Measurements from ENCODE around the gene CD200. TPM values are rescaled to one million over a fixed set of nuclear protein-coding genes. Genes with fewer than 3 reads are reported as not detected.

Gene CD200
- total RNA-seq, 2 donors from 2014 or later: 49.2 to 58.6 TPM

GRCh38 chr3:112351036-112351435, 18.1 kb downstream of the CD200 start:
- H3K4me1 Mint-ChIP-seq: peaks cover 60% of the 10 kb centered on the region
- no peak for TF ChIP-seq CTCF (conservative IDR thresholded peaks at IDR 0.05)
- Histone ChIP-seq H3K9me3 (ENCODE audit: control insufficient read depth, low read length) (no peaks in the 10 kb centered on the region), H3K36me3 (ENCODE audit: control insufficient read depth, insufficient read depth, low read length) (peaks cover 82% of the 10 kb centered on the region), H3K27me3 (ENCODE audit: control insufficient read depth, insufficient read depth, low read length, poor library complexity, severe bottlenecking) (no peaks in the 10 kb centered on the region), H3K4me1 (ENCODE audit: control insufficient read depth, insufficient read depth, low read length) (no peaks in the 10 kb centered on the region), H3K9ac (ENCODE audit: extremely low read depth, low read length, poor library complexity, severe bottlenecking) (no peak overlapping the region), H3K4me3 (ENCODE audit: low read length) (no peak overlapping the region), H3K27ac (ENCODE audit: low read depth, low read length) (peak overlapping the region; percentile 57)
- H3K27ac Mint-ChIP-seq: no peak overlapping the region
- WGBS, 2 experiments (ENCODE audit: insufficient coverage in 1 of 2, insufficient read length in 1 of 2): 67 to 84% methylated on average over 1 of the region's 1 CpG
- no peaks in the 10 kb centered on the region for H3K9me3 Mint-ChIP-seq
- peaks cover 81% of the 10 kb centered on the region for H3K36me3 Mint-ChIP-seq (ENCODE audit: low read depth)
- H3K27me3 Mint-ChIP-seq (ENCODE audit: insufficient read depth): no peaks in the 10 kb centered on the region
- no peak for DNase-seq
- no peak overlapping the region for H3K4me3 Mint-ChIP-seq

GRCh38 chr3:112351823-112352222, 18.9 kb downstream of the CD200 start:
- WGBS, 2 experiments (ENCODE audit: insufficient coverage in 1 of 2, insufficient read length in 1 of 2): 88% methylated on average over 2 of the region's 2 CpGs; no CpG with 5 or more reads in 1 of the 2 experiments
- no peaks in the 10 kb centered on the region for H3K9me3 ChIP-seq (ENCODE audit: control insufficient read depth, low read length)
- H3K27ac Mint-ChIP-seq: peak overlapping the region; percentile 58
- H3K27me3 Mint-ChIP-seq (ENCODE audit: insufficient read depth): no peaks in the 10 kb centered on the region
- H3K36me3 Mint-ChIP-seq (ENCODE audit: low read depth): peaks cover 79% of the 10 kb centered on the region
- H3K27me3 ChIP-seq (ENCODE audit: control insufficient read depth, insufficient read depth, low read length, poor library complexity, severe bottlenecking): no peaks in the 10 kb centered on the region
- H3K36me3 ChIP-seq (ENCODE audit: control insufficient read depth, insufficient read depth, low read length): peaks cover 81% of the 10 kb centered on the region
- no peak for TF ChIP-seq CTCF (conservative IDR thresholded peaks at IDR 0.05)
- peaks cover 56% of the 10 kb centered on the region for H3K4me1 Mint-ChIP-seq
- no peak overlapping the region for H3K4me3 ChIP-seq (ENCODE audit: low read length)
- no peak for DNase-seq
- no peaks in the 10 kb centered on the region for H3K4me1 ChIP-seq (ENCODE audit: control insufficient read depth, insufficient read depth, low read length)
- no peak overlapping the region for H3K4me3 Mint-ChIP-seq
- peak overlapping the region; percentile 48 for H3K27ac ChIP-seq (ENCODE audit: low read depth, low read length)
- H3K9me3 Mint-ChIP-seq: no peaks in the 10 kb centered on the region
- H3K9ac ChIP-seq (ENCODE audit: extremely low read depth, low read length, poor library complexity, severe bottlenecking): no peak overlapping the region

- peaks cover 76% of the 10 kb centered on the region for H3K36me3 ChIP-seq (ENCODE audit: control insufficient read depth, insufficient read depth, low read length)
- Mint-ChIP-seq H3K36me3 (ENCODE audit: low read depth) (peaks cover 76% of the 10 kb centered on the region), H3K27ac (peak overlapping the region; percentile 28), H3K4me3 (no peak overlapping the region), H3K4me1 (peaks cover 49% of the 10 kb centered on the region), H3K9me3 (no peaks in the 10 kb centered on the region), H3K27me3 (ENCODE audit: insufficient read depth) (no peaks in the 10 kb centered on the region)
- 92 to 100% methylated on average over 4 of the region's 5 CpGs for WGBS, 2 experiments (ENCODE audit: insufficient coverage in 1 of 2, insufficient read length in 1 of 2)
- TF ChIP-seq CTCF (conservative IDR thresholded peaks at IDR 0.05): no peak
- no peak overlapping the region for H3K4me3 ChIP-seq (ENCODE audit: low read length)
- H3K4me1 ChIP-seq (ENCODE audit: control insufficient read depth, insufficient read depth, low read length): no peaks in the 10 kb centered on the region
- no peaks in the 10 kb centered on the region for H3K9me3 ChIP-seq (ENCODE audit: control insufficient read depth, low read length)
- H3K9ac ChIP-seq (ENCODE audit: extremely low read depth, low read length, poor library complexity, severe bottlenecking): no peak overlapping the region
- no peaks in the 10 kb centered on the region for H3K27me3 ChIP-seq (ENCODE audit: control insufficient read depth, insufficient read depth, low read length, poor library complexity, severe bottlenecking)
- no peak for DNase-seq
- H3K27ac ChIP-seq (ENCODE audit: low read depth, low read length): no peak overlapping the region
These were observed 19.8 kb downstream of the CD200 start for GRCh38 chr3:112352720-112353119.

All from endodermal cell (in vitro differentiated cells).